ENCODE measurements around the gene TRIM38.
"Not testable (repeated sequence)": the region's sequence is repeated elsewhere in the genome, so short reads cannot be mapped to it uniquely, and the experiment has no call there.

GRCh38 chr6:25993341-25993684, 30.7 kb downstream of the TRIM38 start:
- TF ChIP-seq CTCF (IDR thresholded peaks at IDR 0.05; ENCODE audit: low read length); EZH2 (IDR thresholded peaks at IDR 0.05; ENCODE audit: borderline replicate concordance, low read length): not testable (repeated sequence)
